Smooth muscle cell (in vitro differentiated cells): ENCODE results near the gene COL4A3. TPM values are rescaled to one million over a fixed set of nuclear protein-coding genes. Genes with fewer than 3 reads are reported as not detected.

Experiments
- DNase-seq: peaks from one replicate; lab custom pipeline; 2025; ENCODE audit not compliant: unreplicated experiment; lab: John Stamatoyannopoulos, UW
- H2AFZ ChIP-seq: fragments of 200-600 bp; sonication (generic); 2 replicates; pipeline ENCODE4 v1.6.0; 2016; ENCODE audit warnings: antibody characterized with exemption, low read depth, mild to moderate bottlenecking
- H3F3A ChIP-seq: fragments of 200-600 bp; sonication (generic); 2 replicates; pipeline ENCODE4 v1.6.0; 2017; ENCODE audit warnings: antibody characterized with exemption, low read depth
- H3K27ac ChIP-seq: fragments of 200-600 bp; sonication (generic); 2 replicates; pipeline ENCODE4 v1.5.1; 2016; ENCODE audit warnings: low read depth, mild to moderate bottlenecking
- H3K27me3 ChIP-seq: fragments of 200-600 bp; sonication (generic); 2 replicates; pipeline ENCODE4 v1.6.1; 2016; ENCODE audit warnings: low read depth, mild to moderate bottlenecking
- H3K36me3 ChIP-seq: fragments of 200-600 bp; sonication (generic); 2 replicates; pipeline ENCODE4 v1.5.1; 2016; ENCODE audit warnings: low read depth
- H3K4me1 ChIP-seq: fragments of 200-600 bp; sonication (generic); 2 replicates; pipeline ENCODE4 v1.5.1; 2016; ENCODE audit warnings: low read depth
- H3K4me2 ChIP-seq: fragments of 200-600 bp; sonication (generic); 2 replicates; pipeline ENCODE4 v1.6.0; 2016; ENCODE audit warnings: mild to moderate bottlenecking
- H3K4me3 ChIP-seq: fragments of 200-600 bp; sonication (generic); 2 replicates; pipeline ENCODE4 v1.5.1; 2016; ENCODE audit warnings: mild to moderate bottlenecking
- H3K79me2 ChIP-seq: fragments of 200-600 bp; sonication (generic); 2 replicates; pipeline ENCODE4 v1.6.0; 2016; ENCODE audit warnings: low read depth, mild to moderate bottlenecking
- H3K9ac ChIP-seq: fragments of 200-600 bp; sonication (generic); 2 replicates; pipeline ENCODE4 v1.6.0; 2016; ENCODE audit warnings: low read depth
- H3K9me3 ChIP-seq: fragments of 200-600 bp; sonication (generic); replicated peaks from 2 replicates; pipeline ENCODE4 v1.5.1; 2016; ENCODE audit warnings: low read depth
- H4K20me1 ChIP-seq: fragments of 200-600 bp; sonication (generic); 2 replicates; pipeline ENCODE4 v1.6.0; 2016; ENCODE audit warnings: low read depth
- WGBS: methylation state at CpG from one replicate; pipeline ENCODE4 v1.1.7; 2016; ENCODE audit warnings: low lambda C conversion rate; 5-methylcytosine and 5-hydroxymethylcytosine counted together
- polyA plus RNA-seq: library from polyadenylated mRNA; unstranded; fragments of >200 nt; fragmentation: Nextera tagmentation; extraction: Ambion mirVana; gene quantifications from 2 replicates; pipeline ENCODE4 v1.2.1, GENCODE V29; 2016
- total RNA-seq: library from RNA; depleted of rRNA; stranded (reverse); fragments of >200 nt; gene quantifications from 2 replicates; pipeline ENCODE4 v1.2.3, GENCODE V29; 2014
- TF ChIP-seq, protein P1 (sequence below): fragments of 200-600 bp; sonication (generic); IDR thresholded peaks from 2 replicates; pipeline ENCODE4 v1.5.1; 2017; ENCODE audit warnings: borderline replicate concordance, mild to moderate bottlenecking, antibody characterized with exemption; ENCODE audit not compliant: insufficient read depth, poor library complexity, severe bottlenecking

The COL4A3 gene
- total and polyA plus RNA-seq, 2 experiments from 2014 or later, result not detected

DNA sequence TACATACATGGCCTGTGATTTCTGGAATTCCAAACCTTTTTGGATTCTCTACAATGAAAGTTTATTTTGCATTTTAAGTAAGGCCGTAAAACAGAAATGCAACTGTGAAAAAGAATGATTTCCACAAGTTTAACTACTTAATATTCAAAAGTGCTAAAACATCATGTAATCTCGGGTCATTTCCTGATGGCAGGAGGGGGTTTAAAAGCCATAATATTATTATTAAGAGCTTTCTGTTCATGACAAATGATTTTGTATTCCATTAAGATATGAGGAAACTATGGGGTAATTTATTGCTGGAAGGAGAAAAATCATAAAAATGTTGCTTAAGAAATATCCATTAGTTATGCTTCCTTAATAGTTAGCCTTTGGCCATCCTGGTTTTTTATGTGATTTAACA lies 65.7 kb downstream of the COL4A3 start:
- Histone ChIP-seq H3K9ac (no peak overlapping the region), H3K27me3 (no peaks in the 10 kb centered on the region), H3K4me3 (no peak overlapping the region), H3F3A (no peaks in the 10 kb centered on the region), H2AFZ (no peak overlapping the region), H3K4me2 (no peak overlapping the region), H3K27ac (no peak overlapping the region), H3K79me2 (no peaks in the 10 kb centered on the region), H3K4me1 (no peaks in the 10 kb centered on the region), H3K36me3 (no peaks in the 10 kb centered on the region), H3K9me3 (no peaks in the 10 kb centered on the region), H4K20me1 (no peaks in the 10 kb centered on the region)
- no peak for DNase-seq
- 67% methylated on average over 2 of the region's 2 CpGs for WGBS
- TF ChIP-seq, protein P1, sequence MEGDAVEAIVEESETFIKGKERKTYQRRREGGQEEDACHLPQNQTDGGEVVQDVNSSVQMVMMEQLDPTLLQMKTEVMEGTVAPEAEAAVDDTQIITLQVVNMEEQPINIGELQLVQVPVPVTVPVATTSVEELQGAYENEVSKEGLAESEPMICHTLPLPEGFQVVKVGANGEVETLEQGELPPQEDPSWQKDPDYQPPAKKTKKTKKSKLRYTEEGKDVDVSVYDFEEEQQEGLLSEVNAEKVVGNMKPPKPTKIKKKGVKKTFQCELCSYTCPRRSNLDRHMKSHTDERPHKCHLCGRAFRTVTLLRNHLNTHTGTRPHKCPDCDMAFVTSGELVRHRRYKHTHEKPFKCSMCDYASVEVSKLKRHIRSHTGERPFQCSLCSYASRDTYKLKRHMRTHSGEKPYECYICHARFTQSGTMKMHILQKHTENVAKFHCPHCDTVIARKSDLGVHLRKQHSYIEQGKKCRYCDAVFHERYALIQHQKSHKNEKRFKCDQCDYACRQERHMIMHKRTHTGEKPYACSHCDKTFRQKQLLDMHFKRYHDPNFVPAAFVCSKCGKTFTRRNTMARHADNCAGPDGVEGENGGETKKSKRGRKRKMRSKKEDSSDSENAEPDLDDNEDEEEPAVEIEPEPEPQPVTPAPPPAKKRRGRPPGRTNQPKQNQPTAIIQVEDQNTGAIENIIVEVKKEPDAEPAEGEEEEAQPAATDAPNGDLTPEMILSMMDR, result no peak

DNA sequence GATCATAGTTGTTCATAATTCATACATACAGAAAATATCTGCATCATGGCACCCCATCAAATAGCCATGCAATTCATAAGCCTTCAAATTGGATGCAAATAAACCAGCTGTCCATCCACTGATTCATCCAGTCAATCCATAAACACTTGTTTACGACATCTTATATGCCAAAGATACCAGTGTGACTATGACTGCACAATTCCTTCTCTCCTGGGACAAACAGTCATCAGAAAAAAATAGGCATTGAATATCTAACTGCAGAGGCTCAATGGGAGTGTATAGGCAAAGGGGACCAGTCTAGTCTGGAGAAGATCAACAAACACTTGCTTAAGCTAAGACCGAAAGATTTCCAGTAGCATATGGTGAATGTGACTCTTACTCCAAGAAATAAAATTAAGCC lies 70.0 kb downstream of the COL4A3 start:
- no peaks in the 10 kb centered on the region for H3F3A ChIP-seq
- DNase-seq, result no peak
- H4K20me1 ChIP-seq, result no peaks in the 10 kb centered on the region
- H3K36me3 ChIP-seq, result no peaks in the 10 kb centered on the region
- H3K27me3 ChIP-seq, result no peaks in the 10 kb centered on the region
- peaks cover 12% of the 10 kb centered on the region for H3K4me1 ChIP-seq
- WGBS, result 76% methylated on average over 2 of the region's 2 CpGs
- H3K9ac ChIP-seq, result no peak overlapping the region
- no peak overlapping the region for H3K27ac ChIP-seq
- H3K9me3 ChIP-seq, result no peaks in the 10 kb centered on the region
- no peaks in the 10 kb centered on the region for H3K79me2 ChIP-seq
- H3K4me2 ChIP-seq, result no peak overlapping the region
- no peak overlapping the region for H2AFZ ChIP-seq
- H3K4me3 ChIP-seq, result no peak overlapping the region
- TF ChIP-seq, protein P1, result no peak

DNA sequence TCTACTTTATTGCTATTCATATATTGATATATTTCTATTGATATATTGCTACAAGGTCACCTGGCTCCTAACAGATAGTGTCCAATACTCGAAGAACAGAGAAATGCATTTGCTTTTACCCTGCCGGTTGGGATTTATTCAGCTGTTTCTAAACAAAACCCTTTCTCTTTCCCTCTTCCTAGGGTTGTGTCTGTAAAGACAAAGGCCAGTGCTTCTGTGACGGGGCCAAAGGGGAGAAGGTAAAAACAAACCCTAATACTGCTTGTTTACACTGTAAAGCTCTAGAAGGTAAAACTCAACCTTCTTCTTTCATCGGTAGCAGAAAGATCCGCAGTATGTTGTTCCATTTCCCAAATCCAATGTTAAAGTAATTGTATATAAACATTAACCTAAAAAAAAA lies 73.4 kb downstream of the COL4A3 start:
- H4K20me1 ChIP-seq, result no peaks in the 10 kb centered on the region
- no peaks in the 10 kb centered on the region for H3K36me3 ChIP-seq
- no peaks in the 10 kb centered on the region for H3K79me2 ChIP-seq
- H3K27me3 ChIP-seq, result peaks cover 4% of the 10 kb centered on the region
- H3K9ac ChIP-seq, result no peak overlapping the region
- 77% methylated on average over 5 of the region's 5 CpGs for WGBS
- H3K4me2 ChIP-seq, result peak overlapping the region; percentile 45
- H3K27ac ChIP-seq, result no peak overlapping the region
- no peaks in the 10 kb centered on the region for H3K9me3 ChIP-seq
- H2AFZ ChIP-seq, result no peak overlapping the region
- H3F3A ChIP-seq, result no peaks in the 10 kb centered on the region
- peaks cover 16% of the 10 kb centered on the region for H3K4me1 ChIP-seq
- no peak overlapping the region for H3K4me3 ChIP-seq
- TF ChIP-seq, protein P1, result no peak
- no peak for DNase-seq

DNA sequence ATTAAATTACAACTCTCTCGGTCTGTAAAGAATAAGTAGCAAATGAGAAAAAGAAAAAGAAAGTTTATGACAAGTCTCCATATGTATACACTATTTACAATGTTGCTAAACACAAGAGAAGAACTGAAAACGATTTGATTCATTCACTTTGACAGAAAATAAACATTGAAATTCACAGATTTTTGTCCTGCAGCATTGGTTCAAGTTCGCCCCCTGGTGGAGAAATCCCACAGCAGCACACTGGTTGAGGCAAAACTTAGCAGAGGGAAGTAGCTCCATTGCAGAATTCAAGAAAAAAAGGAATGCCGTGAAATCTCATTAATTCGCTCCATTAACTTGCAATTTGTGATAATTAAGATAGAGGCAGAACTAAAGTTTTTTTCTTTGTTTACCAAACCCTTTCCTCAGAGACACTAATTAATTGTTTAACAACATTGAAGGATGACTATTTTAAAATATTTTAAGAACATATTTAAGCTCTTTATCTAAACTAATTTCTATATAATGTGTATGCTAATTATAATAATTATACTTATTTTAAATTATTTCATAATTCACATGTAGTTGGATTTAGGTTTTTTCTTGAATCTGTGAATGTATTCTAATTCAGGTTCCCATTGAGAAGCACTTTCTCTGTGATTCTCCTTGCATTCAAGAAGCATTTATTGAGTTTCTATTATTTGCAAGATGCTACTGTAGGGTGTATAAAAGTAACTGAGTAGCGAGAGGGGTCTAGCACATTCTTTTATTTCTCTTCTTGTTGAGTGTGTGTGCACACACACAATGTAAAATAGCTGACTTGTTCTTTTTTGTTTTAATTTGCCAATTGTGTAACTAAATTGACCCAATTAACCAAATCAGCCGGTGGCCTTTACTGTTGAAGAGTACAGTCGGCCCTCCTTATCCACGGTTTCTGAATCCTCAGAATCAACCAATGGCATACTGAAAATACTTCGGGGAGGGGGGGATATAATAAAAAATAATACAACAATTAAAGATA lies 74.1 kb downstream of the COL4A3 start:
- Histone ChIP-seq H2AFZ (no peak overlapping the region), H3K4me1 (peaks cover 16% of the 10 kb centered on the region)
- DNase-seq, result peak; percentile 20

More for the DNA sequence above, 74.1 kb downstream of the COL4A3 start:
- Histone ChIP-seq H3K27me3 (peaks cover 4% of the 10 kb centered on the region), H3K4me3 (no peak overlapping the region), H3F3A (no peaks in the 10 kb centered on the region), H3K9me3 (no peaks in the 10 kb centered on the region), H4K20me1 (no peaks in the 10 kb centered on the region), H3K27ac (no peak overlapping the region), H3K4me2 (peak overlapping the region; percentile 45), H3K79me2 (no peaks in the 10 kb centered on the region), H3K36me3 (no peaks in the 10 kb centered on the region), H3K9ac (no peak overlapping the region)
- TF ChIP-seq, protein P1, result peak; percentile 99
- 36% methylated on average over 10 of the region's 10 CpGs for WGBS
